Neural cell (in vitro differentiated cells): Measurements from ENCODE around the gene POLR2J3. TPM values are rescaled to one million over a fixed set of nuclear protein-coding genes. Genes with fewer than 3 reads are reported as not detected.
A peak's percentile ranks its signal among the peaks of the same experiment; 100 is the strongest.
"Not testable (repeated sequence)": the region's sequence is repeated elsewhere in the genome, so short reads cannot be mapped to it uniquely, and the experiment has no call there.

Experiments used
- H2AFZ ChIP-seq: fragments of 200-600, 300-800 bp; sonication (generic), shearing (Covaris generic); 2 replicates; pipeline ENCODE4 v1.6.0; 2014; ENCODE audit warnings: low read depth, mild to moderate bottlenecking, antibody characterized with exemption, low read length, moderate library complexity
- H3F3A ChIP-seq: fragments of 200-600 bp; shearing (Covaris generic); 2 replicates; pipeline ENCODE4 v1.6.1; 2016; ENCODE audit warnings: mild to moderate bottlenecking, moderate library complexity, mixed read lengths, antibody characterized with exemption, low read length; ENCODE audit not compliant: insufficient read depth, poor library complexity, severe bottlenecking
- H3K27ac ChIP-seq: fragments of 200-600, 300-800 bp; sonication (generic), shearing (Covaris generic); 2 replicates; pipeline ENCODE4 v1.5.1; 2014; ENCODE audit warnings: mild to moderate bottlenecking, low read length, moderate library complexity
- H3K27me3 ChIP-seq: fragments of 300-800, 200-600 bp; sonication (generic), shearing (Covaris generic); 2 replicates; pipeline ENCODE4 v1.6.0; 2014; ENCODE audit warnings: mild to moderate bottlenecking, low read depth, low read length, moderate library complexity; ENCODE audit not compliant: insufficient read depth
- H3K36me3 ChIP-seq: fragments of 300-800, 200-600 bp; sonication (generic), shearing (Covaris generic); 2 replicates; pipeline ENCODE4 v1.5.1; 2014; ENCODE audit warnings: mild to moderate bottlenecking, antibody characterized with exemption, low read length, moderate library complexity; ENCODE audit not compliant: insufficient read depth
- H3K4me2 ChIP-seq: fragments of 300-800, 200-600 bp; sonication (generic), shearing (Covaris generic); 2 replicates; pipeline ENCODE4 v1.6.0; 2014; ENCODE audit warnings: mild to moderate bottlenecking, low read length
- H3K4me3 ChIP-seq: fragments of 300-800, 200-600 bp; sonication (generic), shearing (Covaris generic); 2 replicates; pipeline ENCODE4 v1.5.1; 2014; ENCODE audit warnings: mild to moderate bottlenecking, low read length, moderate library complexity
- H3K79me2 ChIP-seq: fragments of 200-600 bp; shearing (Covaris generic); replicated peaks from 2 replicates; pipeline ENCODE4 v1.6.0; 2014; ENCODE audit warnings: mild to moderate bottlenecking, low read length, moderate library complexity; ENCODE audit not compliant: insufficient read depth
- H3K9ac ChIP-seq: fragments of 300-800, 200-600 bp; sonication (generic), shearing (Covaris generic); 2 replicates; pipeline ENCODE4 v1.6.1; 2016; ENCODE audit warnings: mild to moderate bottlenecking, low read length, mixed read lengths
- H3K9me2 ChIP-seq: fragments of 200-600 bp; shearing (Covaris generic); 2 replicates; pipeline ENCODE4 v1.6.1; 2016; ENCODE audit warnings: mild to moderate bottlenecking, low read length, mixed read lengths; ENCODE audit not compliant: insufficient read depth
- H3K9me3 ChIP-seq: fragments of 200-600, 300-800 bp; sonication (generic), shearing (Covaris generic); 2 replicates; pipeline ENCODE4 v1.6.1; 2016; ENCODE audit warnings: mild to moderate bottlenecking, mixed run types, low read length, moderate library complexity, mixed read lengths
- H4K20me1 ChIP-seq: fragments of 200-600 bp; shearing (Covaris generic); 2 replicates; pipeline ENCODE4 v1.6.1; 2016; ENCODE audit warnings: mild to moderate bottlenecking, mixed run types; ENCODE audit not compliant: insufficient read depth
- POLR2AphosphoS5 ChIP-seq: IDR thresholded peaks from 2 replicates; pipeline ENCODE4 v1.6.1; 2012
- REST ChIP-seq: IDR thresholded peaks from 2 replicates; pipeline ENCODE4 v1.6.1; 2012; ENCODE audit warnings: borderline replicate concordance
- TAF1 ChIP-seq: IDR thresholded peaks from 2 replicates; pipeline ENCODE4 v1.6.1; 2012; ENCODE audit warnings: low read depth
- polyA minus RNA-seq: library from RNA; depleted of rRNA, polyadenylated mRNA; stranded (reverse); fragments of >200 nt; gene quantifications from 2 replicates; pipeline ENCODE4 v1.2.3, GENCODE V29; 2014
- polyA plus RNA-seq: library from polyadenylated mRNA; depleted of rRNA; stranded (reverse); fragments of >200 nt; gene quantifications from 2 replicates; pipeline ENCODE4 v1.2.3, GENCODE V29; 2014

POLR2J3 gene
- polyA plus RNA-seq: 16.8 and 22.7 TPM in 2 replicates
- 47.9 and 63.5 TPM in 2 replicates for polyA minus RNA-seq

- peak within 1 kb of the TSS; percentile 73 for H3K27ac ChIP-seq
- H3K9me3 ChIP-seq, H3K79me2 ChIP-seq, H3K27me3 ChIP-seq, H3K36me3 ChIP-seq, H3K4me2 ChIP-seq, H4K20me1 ChIP-seq, H3F3A ChIP-seq, H3K9me2 ChIP-seq: not testable (repeated sequence)
- H3K4me3 ChIP-seq: peak within 1 kb of the TSS; percentile 60
- TF ChIP-seq REST (peak; percentile 26), POLR2AphosphoS5 (peak; percentile 53), TAF1 (peak; percentile 47)
- H3K9ac ChIP-seq: peak within 1 kb of the TSS; percentile 74
- H2AFZ ChIP-seq: peak within 1 kb of the TSS; percentile 21
Measured at GRCh38 chr7:102572261-102573239, at the start of gene POLR2J3. Gene POLR2J3 (minus strand): TSS chr7:102572583. CDS start chr7:102572521, 62 bp downstream.

GRCh38 chr7:102618122-102618521 lies 45.7 kb upstream of the POLR2J3 start:
- not testable (repeated sequence) for H3K27me3 ChIP-seq, H3K4me2 ChIP-seq, H2AFZ ChIP-seq, H3K27ac ChIP-seq, H3K9me3 ChIP-seq, H3K9me2 ChIP-seq, H3K4me3 ChIP-seq, H4K20me1 ChIP-seq, H3K9ac ChIP-seq, H3K36me3 ChIP-seq, H3F3A ChIP-seq, H3K79me2 ChIP-seq

- not testable (repeated sequence) for H3K79me2 ChIP-seq, H3K36me3 ChIP-seq, H3K4me2 ChIP-seq
Measured at GRCh38 chr7:102616507-102617125, 44.2 kb upstream of the POLR2J3 start, which contains the start of gene RASA4. Gene RASA4 (minus strand): TSS chr7:102616756. CDS start chr7:102616689, 67 bp downstream.

DNA sequence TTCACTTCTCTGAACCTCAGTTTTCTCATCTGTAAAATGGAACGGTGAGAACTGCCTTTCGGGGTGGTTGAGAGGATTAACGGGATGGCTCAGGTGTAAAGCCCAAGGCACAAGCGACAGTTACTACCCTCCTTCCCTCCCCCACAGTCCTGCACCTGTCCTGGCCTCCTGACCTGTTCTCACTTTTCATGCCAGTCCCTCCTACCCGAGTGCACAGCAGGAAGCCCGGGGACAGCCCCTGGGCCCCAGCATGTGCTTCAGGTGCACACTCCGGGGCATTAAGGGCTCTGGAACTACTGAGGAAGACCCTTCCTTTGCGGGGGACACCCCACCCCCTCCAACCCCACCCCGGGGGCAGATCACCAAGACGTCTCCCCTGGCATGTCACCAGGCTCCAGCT lies 43.5 kb upstream of the POLR2J3 start:
- H3F3A ChIP-seq, H3K4me2 ChIP-seq, H3K9me3 ChIP-seq, H2AFZ ChIP-seq, H3K9ac ChIP-seq, H3K4me3 ChIP-seq, H3K27me3 ChIP-seq, H3K27ac ChIP-seq, H3K36me3 ChIP-seq, H3K79me2 ChIP-seq, H4K20me1 ChIP-seq, H3K9me2 ChIP-seq: not testable (repeated sequence)

More at GRCh38 chr7:102616507-102617125, 44.2 kb upstream of the POLR2J3 start, which contains the start of gene RASA4:
- H3K27me3 ChIP-seq, H3K27ac ChIP-seq, H4K20me1 ChIP-seq, H2AFZ ChIP-seq, H3K9me2 ChIP-seq, H3F3A ChIP-seq, H3K9me3 ChIP-seq: not testable (repeated sequence)
- peak within 1 kb of the TSS; percentile 54 for H3K9ac ChIP-seq
- H3K4me3 ChIP-seq: peak within 1 kb of the TSS; percentile 42
- TF ChIP-seq POLR2AphosphoS5: peak; percentile 42

DNA sequence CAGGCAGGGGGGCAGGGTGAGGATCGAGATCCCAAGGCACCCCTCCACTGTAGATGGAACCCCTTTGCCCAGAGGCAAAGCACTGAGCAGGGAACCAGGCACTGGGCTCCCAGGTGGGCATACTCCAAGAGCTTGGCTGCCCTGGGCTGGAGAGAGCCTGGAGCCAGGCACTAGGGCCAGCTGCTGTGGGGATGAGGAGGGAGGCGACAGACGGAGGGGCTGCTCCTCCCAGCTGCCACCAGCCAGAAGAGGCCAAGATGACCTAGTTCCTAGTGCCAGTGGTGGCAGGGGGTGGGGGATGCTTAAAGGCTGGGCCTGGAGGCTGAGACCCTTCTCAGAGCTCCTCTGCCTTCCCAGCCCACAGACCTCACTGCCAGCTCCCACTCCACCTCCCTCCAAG lies 42.5 kb upstream of the POLR2J3 start:
- H3K9me2 ChIP-seq, H3K4me3 ChIP-seq, H3K27me3 ChIP-seq, H3K9me3 ChIP-seq, H3K79me2 ChIP-seq, H3K36me3 ChIP-seq, H3K27ac ChIP-seq, H3K4me2 ChIP-seq, H2AFZ ChIP-seq, H4K20me1 ChIP-seq, H3F3A ChIP-seq, H3K9ac ChIP-seq: not testable (repeated sequence)

DNA sequence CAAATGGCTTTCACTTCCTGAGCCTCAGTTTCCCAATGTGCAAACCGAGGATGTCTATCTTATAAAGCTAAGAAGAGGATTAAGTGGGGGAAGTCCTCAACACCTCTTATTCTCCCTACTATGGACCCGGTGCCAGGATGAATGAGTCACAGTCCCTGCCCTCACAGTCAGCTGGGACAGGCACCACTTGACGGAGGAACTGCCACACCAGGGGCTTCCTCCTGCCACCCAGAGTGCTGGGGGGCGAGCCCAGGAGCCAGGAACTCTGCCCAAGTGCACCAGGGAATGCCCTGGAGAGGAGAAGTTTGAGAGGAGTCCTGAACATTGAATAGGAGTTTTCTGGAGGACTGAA lies 41.9 kb upstream of the POLR2J3 start:
- H3K27ac ChIP-seq, H3K4me2 ChIP-seq, H3K27me3 ChIP-seq, H3K9me2 ChIP-seq, H3K9me3 ChIP-seq, H2AFZ ChIP-seq, H4K20me1 ChIP-seq, H3K4me3 ChIP-seq, H3K79me2 ChIP-seq, H3K9ac ChIP-seq, H3F3A ChIP-seq, H3K36me3 ChIP-seq: not testable (repeated sequence)
